ENCODE measurements around the gene GNA12.
A peak's percentile ranks its signal among the peaks of the same experiment; 100 is the strongest.

The GNA12 gene

GRCh38 chr7:2730846-2731770 lies 113.0 kb downstream of the GNA12 start:
- H3K4ac ChIP-seq (ENCODE audit: low read length), result no peak overlapping the region
- H3K18ac ChIP-seq (ENCODE audit: low read length), result no peak overlapping the region
- peaks cover 3% of the 10 kb centered on the region in 2 donors for H3K4me1 ChIP-seq (ENCODE audit: control insufficient read depth in 2 of 2, insufficient read depth in 1 of 2, low read depth in 1 of 2, low read length in 2 of 2)
- H3K79me1 ChIP-seq (ENCODE audit: low read depth, low read length), result peaks cover 6% of the 10 kb centered on the region
- H3K23ac ChIP-seq (ENCODE audit: low read depth, low read length, poor library complexity), result no peak overlapping the region
- no peak overlapping the region for H2BK15ac ChIP-seq (ENCODE audit: low read length)
- no peak for DNase-seq (ENCODE audit: low spot score)
- no peak overlapping the region for H2AFZ ChIP-seq (ENCODE audit: low read length)
- H3K27ac ChIP-seq (replicated peaks; ENCODE audit: low read length), result no peak overlapping the region
- no peak overlapping the region for H3K4me2 ChIP-seq (ENCODE audit: insufficient read depth, low read length, poor library complexity, severe bottlenecking)
- no CpG with 5 or more reads among the region's 45 CpGs for WGBS, 2 donors (ENCODE audit: extremely low coverage in 2 of 2, insufficient read length in 2 of 2, insufficient replicate concordance in 1 of 2)
- no peak overlapping the region for H2BK12ac ChIP-seq (ENCODE audit: low read length)
- peaks cover 0 to 4% of the 10 kb centered on the region in 2 donors for H3K9me3 ChIP-seq (replicated peaks in 1 of 2; ENCODE audit: control insufficient read depth in 2 of 2, insufficient read depth in 1 of 2, low read depth in 1 of 2, low read length in 2 of 2)
- H2AK5ac ChIP-seq (ENCODE audit: low read depth, low read length), result no peak overlapping the region
- no peak overlapping the region for H3K9ac ChIP-seq (ENCODE audit: low read depth, low read length, poor library complexity)
- no peak overlapping the region for H2BK5ac ChIP-seq (ENCODE audit: low read length)
- no peak overlapping the region for H4K91ac ChIP-seq (ENCODE audit: low read depth, low read length, poor library complexity)
- peaks cover 15 to 53% of the 10 kb centered on the region in 2 donors for H3K36me3 ChIP-seq (replicated peaks in 1 of 2; ENCODE audit: control insufficient read depth in 2 of 2, insufficient read depth in 2 of 2, low read length in 2 of 2)
- H2BK120ac ChIP-seq (ENCODE audit: low read depth, low read length), result no peak overlapping the region
- no peak overlapping the region for H3K14ac ChIP-seq (ENCODE audit: low read length)
- H3K4me3 ChIP-seq (ENCODE audit: low read length in 2 of 2), result no peak overlapping the region
- H3K27me3 ChIP-seq (ENCODE audit: control insufficient read depth in 3 of 3, insufficient read depth in 3 of 3, low read depth in 1 of 3, low read length in 3 of 3), result no peaks in the 10 kb centered on the region
- H4K8ac ChIP-seq (ENCODE audit: low read depth, low read length), result no peak overlapping the region

- H3K9me3 ChIP-seq (replicated peaks in 1 of 2; ENCODE audit: control insufficient read depth in 2 of 2, insufficient read depth in 1 of 2, low read depth in 1 of 2, low read length in 2 of 2), result peaks cover 0 to 4% of the 10 kb centered on the region in 2 donors
- no peak overlapping the region for H2BK5ac ChIP-seq (ENCODE audit: low read length)
- peaks cover 3% of the 10 kb centered on the region in 2 donors for H3K4me1 ChIP-seq (ENCODE audit: control insufficient read depth in 2 of 2, insufficient read depth in 1 of 2, low read depth in 1 of 2, low read length in 2 of 2)
- H3K27me3 ChIP-seq (ENCODE audit: control insufficient read depth in 3 of 3, insufficient read depth in 3 of 3, low read depth in 1 of 3, low read length in 3 of 3), result no peaks in the 10 kb centered on the region
- peak overlapping the region; percentile 54 for H3K9ac ChIP-seq (ENCODE audit: low read depth, low read length, poor library complexity)
- H3K14ac ChIP-seq (ENCODE audit: low read length), result no peak overlapping the region
- no peak overlapping the region for H3K18ac ChIP-seq (ENCODE audit: low read length)
- no peak overlapping the region for H4K91ac ChIP-seq (ENCODE audit: low read depth, low read length, poor library complexity)
- no peak overlapping the region for H2BK120ac ChIP-seq (ENCODE audit: low read depth, low read length)
- H2BK15ac ChIP-seq (ENCODE audit: low read length), result no peak overlapping the region
- no peak overlapping the region for H3K4me3 ChIP-seq (ENCODE audit: low read length in 2 of 2)
- H3K4me2 ChIP-seq (ENCODE audit: insufficient read depth, low read length, poor library complexity, severe bottlenecking), result no peak overlapping the region
- H3K23ac ChIP-seq (ENCODE audit: low read depth, low read length, poor library complexity), result no peak overlapping the region
- peaks cover 15 to 59% of the 10 kb centered on the region in 2 donors for H3K36me3 ChIP-seq (replicated peaks in 1 of 2; ENCODE audit: control insufficient read depth in 2 of 2, insufficient read depth in 2 of 2, low read length in 2 of 2)
- no peak overlapping the region for H2AK5ac ChIP-seq (ENCODE audit: low read depth, low read length)
- no peak overlapping the region for H3K4ac ChIP-seq (ENCODE audit: low read length)
- no peaks in the 10 kb centered on the region for H3K79me1 ChIP-seq (ENCODE audit: low read depth, low read length)
- no CpG with 5 or more reads among the region's 33 CpGs for WGBS, 2 donors (ENCODE audit: extremely low coverage in 2 of 2, insufficient read length in 2 of 2, insufficient replicate concordance in 1 of 2)
- DNase-seq (ENCODE audit: low spot score), result no peak
- H2AFZ ChIP-seq (ENCODE audit: low read length), result no peak overlapping the region
- no peak overlapping the region for H4K8ac ChIP-seq (ENCODE audit: low read depth, low read length)
- no peak overlapping the region for H2BK12ac ChIP-seq (ENCODE audit: low read length)
- no peak overlapping the region for H3K27ac ChIP-seq (replicated peaks; ENCODE audit: low read length)
Measured at GRCh38 chr7:2729893-2730716, 114.0 kb downstream of the GNA12 start.

- Histone ChIP-seq H3K4me1 (ENCODE audit: control insufficient read depth in 2 of 2, insufficient read depth in 1 of 2, low read depth in 1 of 2, low read length in 2 of 2) (peaks cover 0 to 3% of the 10 kb centered on the region in 2 donors), H2BK15ac (ENCODE audit: low read length) (no peak overlapping the region), H3K9me3 (replicated peaks in 1 of 2; ENCODE audit: control insufficient read depth in 2 of 2, insufficient read depth in 1 of 2, low read depth in 1 of 2, low read length in 2 of 2) (peaks cover 0 to 4% of the 10 kb centered on the region in 2 donors), H3K14ac (ENCODE audit: low read length) (no peak overlapping the region), H2BK120ac (ENCODE audit: low read depth, low read length) (no peak overlapping the region), H2AK5ac (ENCODE audit: low read depth, low read length) (no peak overlapping the region), H3K9ac (ENCODE audit: low read depth, low read length, poor library complexity) (no peak overlapping the region), H4K91ac (ENCODE audit: low read depth, low read length, poor library complexity) (no peak overlapping the region), H3K4me3 (ENCODE audit: low read length in 2 of 2) (no peak overlapping the region), H3K4ac (ENCODE audit: low read length) (no peak overlapping the region), H2BK5ac (ENCODE audit: low read length) (no peak overlapping the region), H3K23ac (ENCODE audit: low read depth, low read length, poor library complexity) (peak overlapping the region; percentile 56), H2BK12ac (ENCODE audit: low read length) (no peak overlapping the region), H3K4me2 (ENCODE audit: insufficient read depth, low read length, poor library complexity, severe bottlenecking) (no peak overlapping the region), H3K79me1 (ENCODE audit: low read depth, low read length) (no peaks in the 10 kb centered on the region), H3K36me3 (replicated peaks in 1 of 2; ENCODE audit: control insufficient read depth in 2 of 2, insufficient read depth in 2 of 2, low read length in 2 of 2) (peaks cover 15 to 59% of the 10 kb centered on the region in 2 donors), H2AFZ (ENCODE audit: low read length) (no peak overlapping the region), H3K27me3 (ENCODE audit: control insufficient read depth in 3 of 3, insufficient read depth in 3 of 3, low read depth in 1 of 3, low read length in 3 of 3) (no peaks in the 10 kb centered on the region), H3K18ac (ENCODE audit: low read length) (no peak overlapping the region), H4K8ac (ENCODE audit: low read depth, low read length) (no peak overlapping the region), H3K27ac (replicated peaks; ENCODE audit: low read length) (no peak overlapping the region)
- no CpG with 5 or more reads among the region's 37 CpGs for WGBS, 2 donors (ENCODE audit: extremely low coverage in 2 of 2, insufficient read length in 2 of 2, insufficient replicate concordance in 1 of 2)
- no peak for DNase-seq (ENCODE audit: low spot score)
Measured at GRCh38 chr7:2729031-2729892, 114.8 kb downstream of the GNA12 start.

Measured in neuronal stem cell (in vitro differentiated cells).